GM12864 (cell line): ENCODE results near the gene FSTL4.
A peak's percentile ranks its signal among the peaks of the same experiment; 100 is the strongest.

Source experiments
- DNase-seq: peaks from one replicate; pipeline ENCODE4 v3.0.0-alpha.2; 2011; ENCODE audit warnings: low read depth
- H3K4me3 ChIP-seq: 2 replicates; pipeline ENCODE4 v1.5.1; 2011; ENCODE audit warnings: mild to moderate bottlenecking, low read depth, low read length, control low read depth
- TF ChIP-seq, protein P1 (sequence below): IDR thresholded peaks from 2 replicates; pipeline ENCODE4 v1.5.1; 2011; ENCODE audit warnings: low read depth, mild to moderate bottlenecking, moderate library complexity, low read length, control low read depth, inconsistent platforms; ENCODE audit errors: missing control alignments

FSTL4 gene

DNA sequence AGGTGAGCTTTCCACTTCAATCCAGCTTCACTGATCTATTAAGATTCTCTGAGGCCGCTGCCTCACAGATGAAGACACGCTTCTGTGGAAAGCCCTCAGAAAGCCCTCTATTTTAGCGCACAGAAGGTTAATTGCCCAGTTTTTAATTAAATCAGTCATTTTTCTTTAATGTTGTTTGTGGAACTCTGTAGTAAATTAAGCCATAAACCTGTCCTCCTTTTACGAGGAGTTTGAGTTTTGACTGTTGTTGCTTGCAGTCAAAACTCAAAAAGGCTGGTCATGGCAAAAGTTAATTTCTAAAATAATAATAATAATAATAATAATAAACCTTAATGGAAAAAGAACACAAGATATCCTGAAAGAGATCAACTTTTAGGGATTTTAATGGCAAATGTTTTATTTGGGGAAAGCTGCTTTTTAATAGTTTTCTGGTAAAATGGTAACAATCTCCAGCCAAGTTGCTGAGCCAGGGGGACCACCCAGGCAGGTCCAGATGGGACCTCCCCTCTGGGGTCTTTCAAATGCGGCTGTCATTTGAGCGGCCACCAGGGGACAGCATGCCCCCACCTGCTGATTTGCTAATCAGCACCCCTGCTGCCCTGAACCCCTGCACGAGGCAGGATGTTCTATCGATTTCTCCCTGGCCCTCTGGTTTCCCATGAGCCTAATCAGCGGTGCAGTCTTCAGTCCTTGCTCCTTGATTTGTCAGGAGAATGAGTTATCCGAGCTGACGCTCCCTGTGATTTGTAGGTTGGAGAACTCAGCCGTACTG, 247.2 kb downstream of the FSTL4 start:
- TF ChIP-seq, protein P1, sequence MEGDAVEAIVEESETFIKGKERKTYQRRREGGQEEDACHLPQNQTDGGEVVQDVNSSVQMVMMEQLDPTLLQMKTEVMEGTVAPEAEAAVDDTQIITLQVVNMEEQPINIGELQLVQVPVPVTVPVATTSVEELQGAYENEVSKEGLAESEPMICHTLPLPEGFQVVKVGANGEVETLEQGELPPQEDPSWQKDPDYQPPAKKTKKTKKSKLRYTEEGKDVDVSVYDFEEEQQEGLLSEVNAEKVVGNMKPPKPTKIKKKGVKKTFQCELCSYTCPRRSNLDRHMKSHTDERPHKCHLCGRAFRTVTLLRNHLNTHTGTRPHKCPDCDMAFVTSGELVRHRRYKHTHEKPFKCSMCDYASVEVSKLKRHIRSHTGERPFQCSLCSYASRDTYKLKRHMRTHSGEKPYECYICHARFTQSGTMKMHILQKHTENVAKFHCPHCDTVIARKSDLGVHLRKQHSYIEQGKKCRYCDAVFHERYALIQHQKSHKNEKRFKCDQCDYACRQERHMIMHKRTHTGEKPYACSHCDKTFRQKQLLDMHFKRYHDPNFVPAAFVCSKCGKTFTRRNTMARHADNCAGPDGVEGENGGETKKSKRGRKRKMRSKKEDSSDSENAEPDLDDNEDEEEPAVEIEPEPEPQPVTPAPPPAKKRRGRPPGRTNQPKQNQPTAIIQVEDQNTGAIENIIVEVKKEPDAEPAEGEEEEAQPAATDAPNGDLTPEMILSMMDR = peak; percentile 43
- no peak overlapping the region for H3K4me3 ChIP-seq
- DNase-seq = no peak

DNA sequence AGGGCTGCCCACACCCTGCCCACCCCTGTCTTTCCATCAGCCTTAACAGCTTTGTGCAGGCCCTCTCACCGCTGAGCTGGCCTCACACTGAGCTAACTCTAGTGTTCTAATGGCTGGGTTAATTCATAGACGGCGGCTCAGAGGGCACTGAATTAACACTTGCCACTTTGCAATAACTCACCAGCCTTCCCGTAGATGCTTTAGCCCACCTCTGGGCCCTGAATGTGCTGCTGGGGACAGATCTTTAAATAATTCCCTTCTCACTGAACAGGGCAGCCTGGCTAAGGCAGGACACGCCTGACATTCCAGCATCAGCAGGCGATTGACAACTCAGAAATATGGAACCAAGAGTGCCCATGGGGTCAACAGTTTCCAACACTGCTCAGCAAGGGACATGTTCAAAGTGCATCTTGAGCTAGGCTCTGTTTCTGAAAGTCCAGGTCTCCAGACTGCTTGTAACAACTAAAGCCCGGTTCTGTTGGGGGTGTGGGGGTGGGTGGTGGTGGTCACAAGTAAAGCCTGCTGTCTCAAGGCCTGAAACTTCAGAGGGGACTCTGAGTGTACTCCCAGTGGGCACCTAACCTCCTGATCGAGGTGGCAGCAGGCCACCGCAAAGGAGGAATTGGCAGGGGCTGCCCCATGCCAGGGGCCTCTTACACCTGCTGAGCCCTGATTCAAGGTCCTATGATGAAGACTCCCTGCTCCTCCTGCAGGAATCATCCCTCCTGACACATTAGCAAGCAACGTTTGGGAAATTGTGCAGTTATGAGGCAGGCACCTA, 248.3 kb downstream of the FSTL4 start:
- DNase-seq = no peak
- no peak overlapping the region for H3K4me3 ChIP-seq
- TF ChIP-seq, protein P1 = no peak

DNA sequence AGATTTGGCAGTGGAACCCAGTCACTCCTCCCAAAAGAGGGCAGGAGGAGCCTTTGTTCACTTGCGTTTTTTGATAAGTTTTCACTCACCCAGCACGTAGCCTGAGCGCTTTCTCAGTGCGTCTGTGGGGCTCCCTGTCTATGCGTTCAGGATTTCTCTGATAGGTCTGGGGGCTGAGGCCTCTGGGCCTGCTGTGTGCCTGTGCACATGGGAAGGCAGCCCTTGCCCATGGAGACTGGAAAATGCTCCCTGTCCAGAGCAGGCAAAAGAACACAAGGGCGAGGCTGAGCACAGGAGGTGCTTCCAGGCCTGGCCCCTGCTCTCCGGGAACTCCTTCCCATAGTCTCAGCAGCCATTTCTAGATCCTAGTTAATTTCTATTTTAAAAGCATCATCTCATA, 249.9 kb downstream of the FSTL4 start:
- no peak overlapping the region for H3K4me3 ChIP-seq
- DNase-seq = no peak
- TF ChIP-seq, protein P1 = no peak

DNA sequence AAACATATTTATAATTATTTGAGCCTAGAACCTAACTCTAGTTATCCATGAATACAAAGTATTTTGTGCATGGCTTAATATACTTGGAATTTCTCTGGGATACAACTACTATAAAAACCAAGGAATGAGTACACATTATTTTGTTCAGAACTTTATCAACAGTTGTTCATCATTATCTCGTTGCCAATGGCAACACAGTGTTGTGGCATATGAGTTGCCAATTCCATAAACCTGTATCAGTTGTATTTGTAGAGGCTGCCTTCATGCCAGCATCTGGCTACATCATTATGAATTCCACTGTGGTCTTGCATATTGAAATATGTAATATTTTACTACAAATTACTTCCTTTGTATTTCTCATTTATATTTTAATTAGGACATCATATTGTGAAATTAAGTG, 250.4 kb downstream of the FSTL4 start:
- DNase-seq = no peak
- no peak overlapping the region for H3K4me3 ChIP-seq
- TF ChIP-seq, protein P1 = no peak

DNA sequence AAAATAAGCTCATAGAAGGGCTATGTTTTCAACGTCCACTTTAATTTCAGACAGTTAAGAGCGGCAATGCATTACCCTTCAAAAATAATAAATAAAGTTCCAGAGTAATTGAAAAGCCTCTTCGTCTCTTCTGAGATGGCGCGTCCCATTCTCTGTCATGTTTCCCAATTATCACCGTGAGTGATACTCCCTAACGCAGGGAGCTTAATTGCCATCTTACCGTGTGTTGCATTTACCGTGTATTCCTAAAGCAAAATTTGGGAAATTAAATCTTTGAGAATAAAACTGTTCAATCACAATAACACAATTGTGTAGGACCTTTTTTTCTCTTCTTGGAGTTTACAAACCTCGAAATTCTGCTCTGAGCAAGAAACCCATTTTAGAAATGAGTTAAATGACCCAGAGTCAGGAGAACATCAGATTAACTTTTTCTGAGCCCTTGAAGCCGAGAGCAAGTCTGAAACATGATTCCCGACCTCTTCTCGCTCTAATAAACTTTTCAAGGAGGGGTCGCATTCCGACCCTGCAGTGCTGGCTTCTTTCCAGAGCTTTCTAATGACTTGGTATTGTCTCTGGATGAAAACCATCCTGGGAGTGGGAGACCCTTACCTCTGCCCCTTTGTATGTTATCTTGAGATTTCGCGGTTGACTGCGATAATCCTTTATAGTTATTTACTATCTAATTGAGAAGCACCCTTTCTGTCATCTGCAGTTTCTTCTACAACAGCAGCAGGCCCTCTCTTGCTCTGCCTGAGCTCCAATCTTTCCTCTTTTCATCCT, 251.5 kb downstream of the FSTL4 start:
- H3K4me3 ChIP-seq = no peak overlapping the region
- no peak for DNase-seq
- TF ChIP-seq, protein P1 = no peak

DNA sequence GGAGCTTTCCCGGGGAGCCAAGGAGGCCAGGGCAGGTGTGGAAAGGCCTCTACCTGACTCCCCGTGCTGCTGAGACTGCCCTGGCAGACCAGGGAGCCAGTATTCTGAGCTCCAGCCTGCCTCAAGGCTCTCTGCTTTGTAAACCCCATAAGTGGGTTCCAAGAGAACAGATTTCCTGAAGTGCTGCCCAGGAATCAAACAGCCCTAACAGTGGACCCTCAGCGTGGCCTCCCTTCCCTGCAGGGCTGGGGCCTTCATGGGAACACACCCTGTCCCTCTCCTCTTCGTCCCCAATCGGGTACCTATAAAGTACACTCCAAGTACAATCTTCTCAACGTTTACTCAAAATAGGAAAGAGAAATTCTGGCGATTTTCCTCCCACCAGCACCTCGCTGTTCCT, 252.5 kb downstream of the FSTL4 start:
- TF ChIP-seq, protein P1 = no peak

More for the DNA sequence above, 252.5 kb downstream of the FSTL4 start:
- H3K4me3 ChIP-seq = no peak overlapping the region
- no peak for DNase-seq
